ENCODE measurements around the gene ACAD9. TPM values are rescaled to one million over a fixed set of nuclear protein-coding genes. Genes with fewer than 3 reads are reported as not detected.
"Not testable (repeated sequence)": the region's sequence is repeated elsewhere in the genome, so short reads cannot be mapped to it uniquely, and the experiment has no call there.

Gene ACAD9
- total and polyA plus RNA-seq, 10 of the 15 experiments (the other 5 are each of a cell fraction or from before 2014, with no cell fraction given), result 12.7 to 63.1 (median 43.7) TPM

- TF ChIP-seq ASH2L (IDR thresholded peaks at IDR 0.05; ENCODE audit: borderline replicate concordance, low read depth), result no peak
- TF ChIP-seq CHD1 (IDR thresholded peaks at IDR 0.05; ENCODE audit: low read depth, low read length), result no peak
- TF ChIP-seq ZZZ3 (IDR thresholded peaks at IDR 0.05; ENCODE audit: control insufficient read depth, insufficient read length, low read depth), result no peak
- no peak for TF ChIP-seq EGR1 (IDR thresholded peaks at IDR 0.05; ENCODE audit: borderline replicate concordance in 1 of 2, low read depth in 2 of 2, low read length in 2 of 2)
These were observed 44.2 kb downstream of the ACAD9 start (continued) for GRCh38 chr3:128923576-128923975.

- H3K27me3 ChIP-seq (replicated peaks in 1 of 2; ENCODE audit: control insufficient read depth in 2 of 2, insufficient read depth in 2 of 2, low read length in 1 of 2); H3K4me1 ChIP-seq (ENCODE audit: control insufficient read depth, insufficient read depth, low read length); H3K9me3 ChIP-seq (replicated peaks; ENCODE audit: control insufficient read depth, insufficient read depth, low read length); H3K36me3 ChIP-seq (ENCODE audit: control insufficient read depth in 2 of 2, insufficient read depth in 2 of 2, low read length in 1 of 2); H3K4me2 ChIP-seq (ENCODE audit: control insufficient read depth, insufficient read depth); SMC1A ChIA-PET (ENCODE audit: uncharacterized antibody, unreplicated experiment); H3K79me2 ChIP-seq (ENCODE audit: control insufficient read depth, insufficient read depth, low read length); H3K9ac ChIP-seq (ENCODE audit: control insufficient read depth, insufficient read depth, low read length); intact Hi-C loops (cut with micrococcal nuclease; ENCODE audit: unreplicated experiment); DNase-seq (ENCODE audit: low read depth, low spot score); BruUV-seq (replicated peaks); H4K20me1 ChIP-seq (ENCODE audit: control insufficient read depth, insufficient read depth); in situ Hi-C loops (cut with MboI); H2AFZ ChIP-seq (ENCODE audit: control insufficient read depth, low read depth, low read length); RAD21 ChIA-PET (ENCODE audit: unreplicated experiment); H3K27ac ChIP-seq (ENCODE audit: control insufficient read depth, insufficient read depth); H3K4me3 ChIP-seq; FAIRE-seq; ATAC-seq: not testable (repeated sequence)
- POLR2A ChIA-PET, result interaction anchor here (0.9 kb wide), 1 partner anchor 10 kb away, joined by 3 read pairs; no protein-coding TSS in a partner anchor
- 97% methylated on average over 6 of the region's 6 CpGs for WGBS (ENCODE audit: insufficient coverage, insufficient replicate concordance, low lambda C conversion rate, missing lambda C conversion rate)
- CTCF ChIA-PET, result interaction anchor here (1.4 kb wide), 1 partner anchor 46 kb away, joined by 3 read pairs; no protein-coding TSS in a partner anchor
These were observed 44.6 kb downstream of the ACAD9 start for GRCh38 chr3:128923986-128924385.

- ChIA-PET CTCF (no interaction called here), RAD21 (ENCODE audit: unreplicated experiment) (no interaction called here), SMC1A (ENCODE audit: uncharacterized antibody, unreplicated experiment) (no interaction called here), POLR2A (no interaction called here)
- Histone ChIP-seq H3K36me3 (ENCODE audit: control insufficient read depth in 2 of 2, insufficient read depth in 2 of 2, low read length in 1 of 2) (no peaks in the 10 kb centered on the region), H3K4me1 (ENCODE audit: control insufficient read depth, insufficient read depth, low read length) (no peaks in the 10 kb centered on the region), H3K27me3 (replicated peaks in 1 of 2; ENCODE audit: control insufficient read depth in 2 of 2, insufficient read depth in 2 of 2, low read length in 1 of 2) (peaks cover 0 to 2% of the 10 kb centered on the region in 2 experiments; a peak in 2 of 4 replicates), H3K4me3 (no peak overlapping the region), H3K4me2 (ENCODE audit: control insufficient read depth, insufficient read depth) (no peak overlapping the region), H3K9me3 (replicated peaks; ENCODE audit: control insufficient read depth, insufficient read depth, low read length) (peaks cover 4% of the 10 kb centered on the region; the same call in 1 of the 3 replicates), H3K79me2 (ENCODE audit: control insufficient read depth, insufficient read depth, low read length) (no peaks in the 10 kb centered on the region), H3K27ac (ENCODE audit: control insufficient read depth, insufficient read depth) (no peak overlapping the region), H4K20me1 (ENCODE audit: control insufficient read depth, insufficient read depth) (no peaks in the 10 kb centered on the region), H2AFZ (ENCODE audit: control insufficient read depth, low read depth, low read length) (no peak overlapping the region), H3K9ac (ENCODE audit: control insufficient read depth, insufficient read depth, low read length) (no peak overlapping the region)
- in situ Hi-C loops (cut with MboI) (no loop called here), intact Hi-C loops (cut with micrococcal nuclease; ENCODE audit: unreplicated experiment) (no loop called here)
- WGBS (ENCODE audit: insufficient coverage, insufficient replicate concordance, low lambda C conversion rate, missing lambda C conversion rate), result 71% methylated on average over 3 of the region's 3 CpGs
- FAIRE-seq, result no peak
- no peak for DNase-seq (ENCODE audit: low read depth, low spot score)
- TF ChIP-seq HSF1 (IDR thresholded peaks at IDR 0.05; ENCODE audit: low read depth, low read length) (no peak), CBX5 (IDR thresholded peaks at IDR 0.05; ENCODE audit: low read depth) (no peak), USF2 (IDR thresholded peaks at IDR 0.05; ENCODE audit: borderline replicate concordance, low read depth, low read length) (no peak)
- BruUV-seq (replicated peaks), result no TSS peak
- ATAC-seq, result no peak
These were observed 49.9 kb downstream of the ACAD9 start for GRCh38 chr3:128929364-128929763.

Measured in GM12878 (cell line).